GM12891 (cell line): ENCODE results near the gene TEX26.

ENCODE experiments used
- PAX5 ChIP-seq: IDR thresholded peaks from 2 replicates; pipeline ENCODE4 v1.6.1; 2011; ENCODE audit warnings: low read length, moderate library complexity, mild to moderate bottlenecking; ENCODE audit not compliant: insufficient read depth, severe bottlenecking
- POLR2A ChIP-seq: IDR thresholded peaks from 2 replicates; pipeline ENCODE4 v1.6.1; 2011; ENCODE audit warnings: low read depth, low read length, control low read depth
- POLR2AphosphoS5 ChIP-seq: IDR thresholded peaks from 2 replicates; pipeline ENCODE4 v1.6.1; 2011; ENCODE audit warnings: low read depth, low read length, control low read depth
- POU2F2 ChIP-seq: IDR thresholded peaks from 2 replicates; pipeline ENCODE4 v1.6.1; 2011; ENCODE audit warnings: low read depth, mild to moderate bottlenecking, control low read depth, low read length, moderate library complexity
- SPI1 ChIP-seq: IDR thresholded peaks from 2 replicates; pipeline ENCODE4 v1.6.1; 2011; ENCODE audit warnings: low read depth, low read length, control low read depth
- TAF1 ChIP-seq: IDR thresholded peaks from 2 replicates; pipeline ENCODE4 v1.6.1; 2011; ENCODE audit warnings: low read depth, low read length, control low read depth

DNA sequence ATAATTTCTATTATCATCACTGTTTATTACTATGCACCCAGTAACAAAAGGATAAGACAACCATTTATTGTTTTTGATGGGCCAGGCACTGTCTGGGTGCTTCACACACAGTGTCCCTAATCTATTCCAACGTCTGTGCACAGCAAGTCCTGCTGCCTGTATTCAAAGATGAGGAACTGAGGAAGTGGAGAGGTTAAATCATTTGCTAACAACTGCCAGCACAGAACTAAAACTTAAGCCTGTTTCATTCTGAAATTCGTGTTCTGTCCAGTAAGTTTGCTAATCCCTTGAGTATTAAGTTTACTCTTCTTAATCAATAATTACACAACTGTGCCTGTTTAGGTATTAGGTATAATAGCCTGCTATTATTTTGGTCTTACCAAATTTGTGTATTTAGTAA, 41.9 kb downstream of the TEX26 start:
- TF ChIP-seq POLR2A (no peak), TAF1 (no peak), POLR2AphosphoS5 (no peak), SPI1 (no peak), POU2F2 (no peak), PAX5 (no peak)
